Esophagus muscularis mucosa (tissue), 4 donors: ENCODE data around the gene CEP89. TPM values are rescaled to one million over a fixed set of nuclear protein-coding genes. Genes with fewer than 3 reads are reported as not detected.
"Not testable (repeated sequence)": the region's sequence is repeated elsewhere in the genome, so short reads cannot be mapped to it uniquely, and the experiment has no call there.

Source experiments
- DNase-seq: peaks from one replicate; pipeline ENCODE4 v3.0.0-alpha.2; 2017; ENCODE audit errors: extremely low spot score
- H3K27ac ChIP-seq, 4 donors: fragments of 200-600 bp; sonication (generic); replicated peaks in 1 of 4; 1 replicate in 3 of 4; 2 replicates in 1 of 4; pipeline ENCODE4 v1.5.1; 2016 to 2019; ENCODE audit warnings: mild to moderate bottlenecking in 1 of 4
- H3K27me3 ChIP-seq, 4 donors: fragments of 200-600 bp; sonication (generic); one replicate each; pipeline versions ENCODE4 v1.5.1 to v1.6.0; 2016 to 2019
- H3K36me3 ChIP-seq, 4 donors: fragments of 200-600 bp; sonication (generic); one replicate each; pipeline ENCODE4 v1.5.1; 2016 to 2019
- H3K4me1 ChIP-seq, 4 donors: fragments of 200-600 bp; sonication (generic); one replicate each; pipeline ENCODE4 v1.5.1; 2016 to 2019
- H3K4me3 ChIP-seq, 4 donors: fragments of 200-600 bp; sonication (generic); 1 replicate in 2 of 4; 2 replicates in 2 of 4; pipeline ENCODE4 v1.5.1; 2016 to 2019; ENCODE audit warnings: mild to moderate bottlenecking in 4 of 4, moderate library complexity in 1 of 4
- H3K9me3 ChIP-seq, 4 donors: fragments of 200-600 bp; sonication (generic); 1 replicate in 3 of 4; 2 replicates in 1 of 4; pipeline ENCODE4 v1.5.1; 2016 to 2019
- EP300 ChIP-seq: sonication (generic); formaldehyde crosslinking; IDR thresholded peaks from one replicate; pipeline ENCODE4 v1.6.1; 2017; ENCODE audit warnings: antibody characterized with exemption
- POLR2A ChIP-seq: fragments of 450-650 bp; IDR thresholded peaks from one replicate; pipeline ENCODE4 v1.6.1; 2017; ENCODE audit warnings: antibody characterized with exemption, moderate library complexity, mild to moderate bottlenecking, low read depth
- POLR2AphosphoS5 ChIP-seq, 2 donors: sonication (generic); formaldehyde crosslinking; IDR thresholded peaks; one replicate each; pipeline ENCODE4 v1.6.1; 2017; ENCODE audit warnings: antibody characterized with exemption in 2 of 2
- WGBS: methylation state at CpG from one replicate; pipeline ENCODE4 v1.1.5; 2018; 5-methylcytosine and 5-hydroxymethylcytosine counted together
- intact Hi-C: fragments of 100-400 bp; cut with DNase I; formaldehyde crosslinking; loops from one replicate; pipeline ENCODE4 v1.15.1; 2023
- total RNA-seq, 4 donors: library from RNA; depleted of rRNA; stranded (reverse); fragments of >200 nt; gene quantifications; one replicate each; pipeline versions ENCODE4 v1.1.0 to v1.2.1, GENCODE V29; 2016
- TF ChIP-seq, protein P1 (sequence below), 3 experiments: fragments of 200-600 bp in 2 of 3; fragments of 450-650 bp in 1 of 3; sonication (generic) in 2 of 3; IDR thresholded peaks; one replicate each; pipeline ENCODE4 v1.5.1; 2017 to 2019; ENCODE audit warnings: antibody characterized with exemption in 3 of 3, mild to moderate bottlenecking in 2 of 3, moderate library complexity in 1 of 3

CEP89 gene
- total RNA-seq, 4 donors from 2014 or later, result 9.1 to 20.4 (median 18.4) TPM

DNA sequence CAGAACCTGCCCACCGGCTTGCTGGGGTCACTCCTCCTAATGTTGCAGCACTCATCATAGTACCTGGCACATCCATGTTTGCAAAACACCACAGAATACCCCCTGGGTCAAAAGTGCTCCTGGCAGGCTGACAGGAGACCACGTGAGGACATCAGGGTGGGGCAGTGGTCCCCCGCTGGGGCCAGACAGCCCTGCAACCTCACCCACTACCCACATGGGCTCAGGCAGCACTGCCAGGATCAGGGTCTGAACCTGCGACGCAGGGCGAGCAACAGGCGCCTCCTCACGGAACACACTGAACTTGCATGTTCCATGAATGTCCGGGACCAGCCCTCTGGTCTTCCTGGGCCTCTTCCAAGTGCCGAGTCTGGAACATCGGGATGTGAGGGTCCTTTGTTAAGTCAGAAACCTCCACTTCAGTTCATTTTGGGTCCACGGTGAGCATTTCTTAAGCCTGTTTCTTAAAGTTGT, 100.7 kb downstream of the CEP89 start:
- TF ChIP-seq POLR2A (no peak), POLR2AphosphoS5 (IDR thresholded peaks at IDR 0.05) (no peak), EP300 (no peak)
- TF ChIP-seq, protein P1, sequence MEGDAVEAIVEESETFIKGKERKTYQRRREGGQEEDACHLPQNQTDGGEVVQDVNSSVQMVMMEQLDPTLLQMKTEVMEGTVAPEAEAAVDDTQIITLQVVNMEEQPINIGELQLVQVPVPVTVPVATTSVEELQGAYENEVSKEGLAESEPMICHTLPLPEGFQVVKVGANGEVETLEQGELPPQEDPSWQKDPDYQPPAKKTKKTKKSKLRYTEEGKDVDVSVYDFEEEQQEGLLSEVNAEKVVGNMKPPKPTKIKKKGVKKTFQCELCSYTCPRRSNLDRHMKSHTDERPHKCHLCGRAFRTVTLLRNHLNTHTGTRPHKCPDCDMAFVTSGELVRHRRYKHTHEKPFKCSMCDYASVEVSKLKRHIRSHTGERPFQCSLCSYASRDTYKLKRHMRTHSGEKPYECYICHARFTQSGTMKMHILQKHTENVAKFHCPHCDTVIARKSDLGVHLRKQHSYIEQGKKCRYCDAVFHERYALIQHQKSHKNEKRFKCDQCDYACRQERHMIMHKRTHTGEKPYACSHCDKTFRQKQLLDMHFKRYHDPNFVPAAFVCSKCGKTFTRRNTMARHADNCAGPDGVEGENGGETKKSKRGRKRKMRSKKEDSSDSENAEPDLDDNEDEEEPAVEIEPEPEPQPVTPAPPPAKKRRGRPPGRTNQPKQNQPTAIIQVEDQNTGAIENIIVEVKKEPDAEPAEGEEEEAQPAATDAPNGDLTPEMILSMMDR (IDR thresholded peaks at IDR 0.05), result no peak
- DNase-seq, result no peak
- WGBS, result 62% methylated on average over 12 of the region's 12 CpGs
- Histone ChIP-seq H3K27me3 (no peaks in the 10 kb centered on the region), H3K36me3 (peaks cover 0 to 5% (median 0%) of the 10 kb centered on the region in 4 donors), H3K9me3 (no peaks in the 10 kb centered on the region), H3K27ac (no peak overlapping the region), H3K4me3 (no peak overlapping the region), H3K4me1 (no peaks in the 10 kb centered on the region)
- intact Hi-C loops, result no loop called here

DNA sequence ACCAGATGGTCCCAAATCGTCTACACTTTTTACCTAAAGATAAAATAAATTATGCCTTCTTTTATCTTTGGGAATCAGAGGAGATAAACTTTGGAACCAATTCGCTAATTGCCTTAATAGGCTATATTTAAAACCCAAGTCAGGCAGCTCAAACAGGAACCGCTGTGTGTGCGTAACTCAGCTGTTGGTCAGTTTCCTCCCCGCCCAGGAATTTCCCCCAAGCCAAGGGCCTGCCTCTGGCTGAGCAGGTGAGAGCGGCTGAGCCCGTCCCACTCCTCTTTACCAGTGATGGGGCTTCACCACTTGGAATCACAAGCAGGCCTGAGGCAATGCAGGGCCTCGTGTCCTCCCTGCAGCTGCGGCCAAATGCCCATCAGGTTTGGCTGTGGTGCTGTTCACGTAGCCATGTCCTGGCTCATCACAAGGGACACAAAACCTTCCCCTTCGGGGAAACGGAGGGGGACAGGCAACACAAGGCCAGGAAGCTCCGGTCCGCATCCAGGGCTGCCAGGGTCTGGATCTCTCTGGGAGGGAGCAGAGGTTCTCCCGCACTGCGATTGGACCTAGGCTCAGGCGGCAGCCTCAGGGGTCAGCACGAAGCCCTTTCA, 101.7 kb downstream of the CEP89 start:
- Histone ChIP-seq H3K27ac (no peak overlapping the region), H3K4me3 (no peak overlapping the region), H3K9me3 (no peaks in the 10 kb centered on the region), H3K36me3 (no peaks in the 10 kb centered on the region), H3K27me3 (no peaks in the 10 kb centered on the region), H3K4me1 (no peaks in the 10 kb centered on the region)
- no peak for DNase-seq
- intact Hi-C loops, result no loop called here
- 61% methylated on average over 9 of the region's 18 CpGs for WGBS
- TF ChIP-seq, protein P1 (IDR thresholded peaks at IDR 0.05), result no peak
- TF ChIP-seq POLR2A (no peak), EP300 (no peak), POLR2AphosphoS5 (IDR thresholded peaks at IDR 0.05) (no peak)

DNA sequence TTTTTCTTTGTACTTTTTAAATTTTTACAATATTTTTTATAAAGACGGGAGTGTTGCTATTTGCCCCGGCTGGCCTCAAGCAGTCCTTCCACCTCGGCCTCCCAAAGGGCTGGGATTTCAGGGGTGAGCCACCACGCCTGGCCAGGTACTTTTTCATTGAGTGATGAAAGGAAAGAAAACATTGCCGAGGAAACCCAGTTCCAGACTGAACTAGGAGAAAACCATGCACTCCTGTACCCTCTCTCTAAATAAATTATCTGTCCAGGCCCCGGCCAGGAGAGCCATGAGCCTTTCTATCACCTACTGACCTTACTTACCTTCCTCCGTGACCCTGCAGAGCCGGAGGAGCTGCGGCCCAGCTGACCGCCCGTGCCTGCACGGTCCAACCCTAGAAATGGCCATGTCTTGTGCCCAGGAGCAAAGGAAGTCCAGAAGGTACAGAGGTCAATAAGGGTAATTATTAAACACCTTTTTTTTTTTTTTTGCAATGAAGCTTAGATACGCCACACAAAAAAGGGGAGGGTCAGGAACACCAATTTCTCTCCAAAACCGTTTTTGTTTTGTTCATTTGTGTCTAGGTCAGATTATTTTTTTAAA, 102.3 kb downstream of the CEP89 start, which contains the start of gene SLC7A9:
TSS of gene SLC7A9 (minus strand) at position 399 of the 597 bp plus-strand sequence. CDS start 1,233 bp downstream, outside the sequence.
- Histone ChIP-seq H3K36me3 (no peaks in the 10 kb centered on the region), H3K27me3 (no peaks in the 10 kb centered on the region), H3K4me1 (no peaks in the 10 kb centered on the region), H3K27ac (no peak within 1 kb of the TSS), H3K4me3 (no peak within 1 kb of the TSS), H3K9me3 (no peaks in the 10 kb centered on the region)
- intact Hi-C loops, result no loop called here
- 72% methylated on average over 14 of the region's 14 CpGs for WGBS
- DNase-seq, result no peak
- TF ChIP-seq, protein P1 (IDR thresholded peaks at IDR 0.05), result no peak

DNA sequence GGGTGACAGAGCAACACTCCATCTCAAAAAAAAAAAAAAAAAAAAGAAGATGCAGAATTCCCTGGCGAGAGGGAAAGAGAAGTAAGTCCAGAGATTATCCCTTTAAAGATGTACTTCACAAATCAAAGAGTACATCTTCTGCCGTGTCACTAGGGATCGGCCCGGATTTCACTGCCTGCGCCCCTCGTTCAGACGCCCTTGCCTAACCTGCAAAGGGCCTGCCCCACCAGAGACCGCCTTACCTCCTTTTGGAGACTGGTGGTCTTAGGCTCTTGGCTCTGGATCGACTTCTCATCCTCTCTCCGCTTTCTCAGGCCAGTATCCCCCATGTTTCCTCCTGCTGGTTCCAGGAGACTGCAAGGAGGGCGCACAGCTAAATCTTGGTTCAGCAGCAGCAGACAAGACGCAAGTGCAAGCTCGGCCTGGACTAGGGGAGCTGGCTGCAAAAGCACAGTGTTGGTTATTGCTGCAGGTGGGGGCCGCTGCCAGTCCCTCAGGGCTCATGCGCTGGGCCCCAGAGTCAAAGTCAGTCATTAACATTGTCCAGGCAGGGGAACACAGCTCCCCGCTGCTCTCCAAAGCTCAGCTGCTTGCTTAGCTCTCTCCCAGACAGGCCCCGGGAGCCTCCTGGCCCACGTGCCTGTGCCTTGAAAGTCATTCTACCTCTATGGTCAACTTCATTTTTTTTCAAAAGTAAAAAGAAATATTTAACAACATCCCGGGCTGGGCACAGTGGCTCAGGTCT, 103.4 kb downstream of the CEP89 start:
- Histone ChIP-seq H3K27me3 (no peaks in the 10 kb centered on the region), H3K4me1 (no peaks in the 10 kb centered on the region), H3K36me3 (no peaks in the 10 kb centered on the region), H3K4me3 (no peak overlapping the region), H3K9me3 (no peaks in the 10 kb centered on the region), H3K27ac (no peak overlapping the region)
- intact Hi-C loops, result no loop called here
- TF ChIP-seq POLR2AphosphoS5 (IDR thresholded peaks at IDR 0.05) (no peak), POLR2A (no peak), EP300 (no peak)
- TF ChIP-seq, protein P1 (IDR thresholded peaks at IDR 0.05), result no peak
- no peak for DNase-seq
- WGBS, result 88% methylated on average over 19 of the region's 19 CpGs

DNA sequence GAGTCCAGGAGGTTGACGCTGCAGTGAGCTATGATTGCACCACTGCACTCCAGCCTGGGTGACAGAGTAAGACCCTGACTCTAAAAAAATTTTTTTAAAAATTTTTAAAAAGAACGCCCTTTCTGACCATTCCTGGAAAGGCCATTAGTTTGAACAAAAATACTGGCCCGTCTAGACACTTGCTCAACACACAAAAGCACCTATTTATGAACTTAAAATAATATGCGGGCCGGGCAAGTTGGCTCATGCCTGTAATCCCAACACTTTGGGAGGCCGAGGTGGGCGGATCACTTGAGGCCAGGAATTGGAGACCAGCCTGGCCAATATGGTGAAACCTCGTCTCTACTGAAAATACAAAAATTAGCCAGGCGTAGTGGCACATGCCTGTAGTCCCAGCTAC, 104.3 kb downstream of the CEP89 start:
- H3K4me1 ChIP-seq, H3K4me3 ChIP-seq, DNase-seq, H3K9me3 ChIP-seq, H3K27ac ChIP-seq, intact Hi-C loops, H3K36me3 ChIP-seq, H3K27me3 ChIP-seq: not testable (repeated sequence)
- 92% methylated on average over 7 of the region's 9 CpGs for WGBS
